Diencephalon (tissue), 1 donor: Measurements from ENCODE around the gene OR1L4. TPM values are rescaled to one million over a fixed set of nuclear protein-coding genes. Genes with fewer than 3 reads are reported as not detected.

Experiments
- total RNA-seq: library from RNA; depleted of rRNA; stranded (reverse); fragments of >200 nt; gene quantifications from one replicate; pipeline ENCODE4 v1.2.3, GENCODE V29; 2014

Gene OR1L4
- total RNA-seq, result not detected

GRCh38 chr9:122723690-122724089 is at the start of gene OR1L4:
TSS of gene OR1L4 (plus strand) at chr9:122723990. CDS start at chr9:122723990, 0 bp downstream.

GRCh38 chr9:122742003-122742402 is 18.2 kb downstream of the OR1L4 start, which contains the start of gene OR1L6:
TSS of gene OR1L6 (plus strand) at chr9:122742303. CDS start at chr9:122749848, 7,545 bp downstream.

Other genes starting within 250 kb of the OR1L4 start
- not detected for gene OR1J1, start 246.1 kb upstream of the OR1L4 start, total RNA-seq
- not detected for gene OR1J2, start 213.2 kb upstream of the OR1L4 start, total RNA-seq
- gene OR1J4, start 204.8 kb upstream of the OR1L4 start, total RNA-seq, result not detected
- not detected for gene OR1N1, start 196.7 kb upstream of the OR1L4 start, total RNA-seq
- not detected for gene OR1N2, start 170.9 kb upstream of the OR1L4 start, total RNA-seq
- gene OR1L8, start 140.6 kb upstream of the OR1L4 start, total RNA-seq, result not detected
- not detected for gene OR1Q1, start 109.3 kb upstream of the OR1L4 start, total RNA-seq
- gene OR1B1, start 66.4 kb upstream of the OR1L4 start, total RNA-seq, result not detected
- not detected for gene OR1L1, start 62.3 kb upstream of the OR1L4 start, total RNA-seq
- not detected for gene OR1L3, start 48.9 kb upstream of the OR1L4 start, total RNA-seq
- not detected for gene OR1L6, start 18.3 kb downstream of the OR1L4 start, total RNA-seq
- gene OR5C1, start 64.9 kb downstream of the OR1L4 start, total RNA-seq, result not detected
- gene OR1K1, start 76.1 kb downstream of the OR1L4 start, total RNA-seq, result not detected
- 51.2 TPM for gene PDCL, start 104.6 kb downstream of the OR1L4 start, total RNA-seq
- 98.5 TPM for gene RC3H2, start 181.4 kb downstream of the OR1L4 start, total RNA-seq
- 55.4 TPM for gene ZBTB6, start 189.3 kb downstream of the OR1L4 start, total RNA-seq
- 10.4 TPM for gene ZBTB26, start 207.5 kb downstream of the OR1L4 start, total RNA-seq
- 113 TPM for gene RABGAP1, start 217.0 kb downstream of the OR1L4 start, total RNA-seq